Thoracic aorta (tissue), 2 donors: ENCODE data around the gene WSCD1. TPM values are rescaled to one million over a fixed set of nuclear protein-coding genes. Genes with fewer than 3 reads are reported as not detected.

Experiments used
- ATAC-seq: fragments of 150-250 bp; one replicate; pipeline ENCODE4 v1.8.0; 2017; ENCODE audit warnings: low read depth; ENCODE audit not compliant: insufficient number of reproducible peaks, low FRiP score
- DNase-seq: peaks from one replicate; pipeline ENCODE4 v3.0.0-alpha.2; 2020; ENCODE audit warnings: low spot score
- H3K27ac ChIP-seq, 2 donors: fragments of 200-600 bp; sonication (generic); 1 replicate in 1 of 2; 2 replicates in 1 of 2; pipeline ENCODE4 v1.5.1; 2016; ENCODE audit warnings: mild to moderate bottlenecking in 2 of 2, moderate library complexity in 2 of 2
- H3K27me3 ChIP-seq: fragments of 200-600 bp; sonication (generic); replicated peaks from 2 replicates; pipeline ENCODE4 v1.6.0; 2016; ENCODE audit warnings: mild to moderate bottlenecking; ENCODE audit not compliant: insufficient read depth
- H3K36me3 ChIP-seq: fragments of 200-600 bp; sonication (generic); one replicate; pipeline ENCODE4 v1.5.1; 2016
- H3K4me1 ChIP-seq, 2 donors: fragments of 200-600 bp; sonication (generic); 1 replicate in 1 of 2; 2 replicates in 1 of 2; pipeline versions ENCODE4 v1.5.1 to v1.6.0; 2016; ENCODE audit warnings: low read depth in 2 of 2, mild to moderate bottlenecking in 1 of 2; ENCODE audit not compliant: control insufficient read depth in 1 of 2
- H3K4me3 ChIP-seq: fragments of 200-600 bp; sonication (generic); 2 replicates; pipeline ENCODE4 v1.5.1; 2016; ENCODE audit warnings: mild to moderate bottlenecking
- H3K9me3 ChIP-seq: fragments of 200-600 bp; sonication (generic); 2 replicates; pipeline ENCODE4 v1.5.1; 2016
- CTCF ChIP-seq: fragments of 200-600 bp; sonication (generic); IDR thresholded peaks from one replicate; pipeline ENCODE4 v1.5.1; 2019; ENCODE audit warnings: antibody characterized with exemption
- total RNA-seq, 2 donors: library from RNA; depleted of rRNA; stranded (reverse); fragments of >200 nt; gene quantifications; one replicate each; pipeline versions ENCODE4 v1.1.0 to v1.2.3, GENCODE V29; 2016

Gene WSCD1
- total RNA-seq = 10 to 100 TPM in 1 of 2 donors, 1 to 10 TPM in 1; 6.0 to 29.0 TPM

GRCh38 chr17:6069539-6070429 is at the start of gene WSCD1:
Gene WSCD1, plus strand, starts transcription at chr17:6070379. Its CDS starts 10,280 bp downstream, at chr17:6080659.
- H3K36me3 ChIP-seq = no peaks in the 10 kb centered on the region
- H3K27me3 ChIP-seq = no peaks in the 10 kb centered on the region
- peak within 1 kb of the TSS; percentile 79 for H3K4me3 ChIP-seq
- peaks cover 0 to 17% of the 10 kb centered on the region in 2 donors for H3K4me1 ChIP-seq
- H3K27ac ChIP-seq = no peak within 1 kb of the TSS
- ATAC-seq (no peak), DNase-seq (no peak)
- no peak for TF ChIP-seq CTCF
- H3K9me3 ChIP-seq = no peaks in the 10 kb centered on the region

GRCh38 chr17:6021011-6021400 is 49.2 kb upstream of the WSCD1 start:
- ATAC-seq = no peak
- no peak for DNase-seq

GRCh38 chr17:6021627-6022026 is 48.6 kb upstream of the WSCD1 start:
- no peaks in the 10 kb centered on the region for H3K27me3 ChIP-seq
- no peaks in the 10 kb centered on the region for H3K9me3 ChIP-seq
- H3K4me1 ChIP-seq = peaks cover 0 to 41% of the 10 kb centered on the region in 2 donors
- H3K27ac ChIP-seq = no peak overlapping the region
- H3K4me3 ChIP-seq = no peak overlapping the region
- no peaks in the 10 kb centered on the region for H3K36me3 ChIP-seq
- DNase-seq (no peak), ATAC-seq (no peak)
- TF ChIP-seq CTCF = no peak

More at GRCh38 chr17:6021011-6021400, 49.2 kb upstream of the WSCD1 start:
- no peak for TF ChIP-seq CTCF
- Histone ChIP-seq H3K9me3 (no peaks in the 10 kb centered on the region), H3K4me3 (no peak overlapping the region), H3K27ac (no peak overlapping the region), H3K27me3 (no peaks in the 10 kb centered on the region), H3K36me3 (no peaks in the 10 kb centered on the region), H3K4me1 (peaks cover 0 to 37% of the 10 kb centered on the region in 2 donors)

GRCh38 chr17:6023036-6023831 is 46.9 kb upstream of the WSCD1 start:
- Histone ChIP-seq H3K36me3 (no peaks in the 10 kb centered on the region), H3K27me3 (no peaks in the 10 kb centered on the region), H3K27ac (peak overlapping the region; percentile 32 to 70), H3K9me3 (no peaks in the 10 kb centered on the region), H3K4me1 (peaks cover 0 to 46% of the 10 kb centered on the region in 2 donors), H3K4me3 (no peak overlapping the region)
- ATAC-seq (no peak), DNase-seq (no peak)
- no peak for TF ChIP-seq CTCF

- H3K36me3 ChIP-seq = no peaks in the 10 kb centered on the region
- H3K27ac ChIP-seq = peak overlapping the region; percentile 32 to 70
- TF ChIP-seq CTCF = no peak
- ATAC-seq (no peak), DNase-seq (no peak)
- H3K27me3 ChIP-seq = no peaks in the 10 kb centered on the region
- peaks cover 0 to 46% of the 10 kb centered on the region in 2 donors for H3K4me1 ChIP-seq
- no peaks in the 10 kb centered on the region for H3K9me3 ChIP-seq
- H3K4me3 ChIP-seq = no peak overlapping the region
Observed at GRCh38 chr17:6024576-6024975, 45.6 kb upstream of the WSCD1 start.
